IPS-15b (cell line): Measurements from ENCODE around the gene WIPF1.

Experiments used
- H3K27me3 ChIP-seq: one replicate; pipeline ENCODE4 v1.6.1; 2013; ENCODE audit warnings: low read length; ENCODE audit not compliant: control insufficient read depth, insufficient read depth
- H3K36me3 ChIP-seq: one replicate; pipeline ENCODE4 v1.6.1; 2013; ENCODE audit warnings: low read length; ENCODE audit not compliant: control insufficient read depth, insufficient read depth
- H3K4me1 ChIP-seq: one replicate; pipeline ENCODE4 v1.6.1; 2013; ENCODE audit warnings: mild to moderate bottlenecking, low read length; ENCODE audit not compliant: control insufficient read depth, insufficient read depth
- H3K4me3 ChIP-seq: one replicate; pipeline ENCODE4 v1.5.1; 2013; ENCODE audit warnings: low read depth, low read length
- H3K9ac ChIP-seq: one replicate; pipeline ENCODE4 v1.6.1; 2013; ENCODE audit warnings: low read depth, mild to moderate bottlenecking, low read length
- H3K9me3 ChIP-seq: one replicate; pipeline ENCODE4 v1.6.1; 2013; ENCODE audit warnings: mild to moderate bottlenecking, low read length; ENCODE audit not compliant: control insufficient read depth, insufficient read depth

Gene WIPF1

DNA sequence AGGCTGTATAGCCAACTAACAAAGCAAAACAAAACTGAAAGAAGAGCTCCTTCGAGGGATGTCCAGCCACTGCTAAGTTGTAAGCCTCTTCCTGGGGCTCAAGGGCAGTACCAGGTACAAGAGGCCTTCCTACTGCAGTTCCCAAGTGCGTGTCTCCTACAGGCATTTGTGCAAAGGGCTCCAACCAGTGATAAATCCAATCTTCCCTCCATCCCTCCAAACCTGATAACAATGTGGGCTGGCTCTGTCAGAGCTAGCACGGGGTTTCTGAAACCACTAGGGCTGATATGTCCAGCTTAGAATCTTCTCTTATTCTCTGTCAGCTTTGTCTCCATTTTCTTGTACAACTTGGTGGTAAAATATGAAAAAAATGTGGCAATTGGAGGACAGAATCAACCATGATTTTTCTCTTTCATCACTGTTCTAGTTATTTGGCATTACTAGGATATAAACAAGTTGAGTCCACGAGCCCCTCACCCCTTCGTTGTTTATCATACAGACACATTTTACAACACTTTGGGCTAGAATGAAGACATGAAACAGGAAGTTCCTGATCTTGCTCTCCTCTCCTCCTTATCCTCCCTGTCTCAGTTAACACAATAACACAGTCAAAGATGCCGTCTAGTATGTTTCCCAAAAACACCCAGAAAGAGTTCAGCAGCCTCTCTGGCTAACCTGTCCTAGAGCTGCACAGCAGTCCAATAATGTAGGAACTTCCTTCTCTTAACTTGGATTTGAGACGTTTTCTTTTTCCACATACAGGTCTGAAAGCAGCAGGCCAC lies 35.4 kb upstream of the WIPF1 start:
- H3K4me1 ChIP-seq: no peaks in the 10 kb centered on the region
- H3K27me3 ChIP-seq: no peaks in the 10 kb centered on the region
- H3K9me3 ChIP-seq: no peaks in the 10 kb centered on the region
- no peaks in the 10 kb centered on the region for H3K36me3 ChIP-seq
- no peak overlapping the region for H3K4me3 ChIP-seq
- no peak overlapping the region for H3K9ac ChIP-seq

DNA sequence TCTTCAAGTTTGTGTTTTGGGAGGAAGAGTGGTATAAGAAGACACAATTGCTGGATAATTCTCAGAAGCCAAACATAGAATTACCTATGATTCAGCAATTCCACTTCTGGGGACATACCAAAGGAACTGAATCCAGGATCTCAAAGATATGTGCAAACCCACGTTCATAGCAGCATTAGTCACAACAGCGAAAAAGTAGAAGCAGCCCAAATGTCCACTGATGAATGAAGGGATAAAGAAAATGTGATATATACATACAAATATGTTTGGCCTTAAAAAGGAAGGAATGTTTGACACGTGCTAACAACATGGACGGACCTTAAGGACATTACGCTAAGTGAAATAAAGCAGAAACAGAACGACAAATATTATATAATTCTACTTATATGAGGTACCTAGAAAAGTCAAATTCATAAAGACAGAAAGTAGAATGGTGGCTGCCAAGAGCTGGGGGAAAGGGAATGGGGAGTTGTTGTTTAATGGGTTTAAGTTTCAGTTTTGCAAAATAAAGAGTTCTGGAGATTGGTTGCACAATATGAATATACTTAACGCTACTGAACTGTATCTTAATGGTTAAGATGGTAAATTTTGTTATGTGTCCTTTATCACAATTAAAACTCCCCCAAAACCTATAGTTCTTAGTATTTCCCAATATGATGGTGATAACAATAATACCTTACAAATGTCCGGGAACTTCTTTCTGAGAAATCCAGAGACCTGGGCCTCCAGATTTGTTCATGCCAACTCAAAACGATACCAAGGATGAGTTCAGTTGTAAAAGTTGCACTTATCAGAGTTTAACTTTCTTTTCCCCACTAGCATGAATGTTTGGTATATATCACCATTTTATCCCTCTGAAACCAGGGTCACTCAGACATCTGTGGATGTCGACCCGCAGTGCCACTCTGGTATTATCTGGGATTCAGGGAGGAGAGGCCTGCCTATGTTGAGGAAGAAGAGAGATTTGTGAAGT lies 33.7 kb upstream of the WIPF1 start:
- H3K9me3 ChIP-seq: no peaks in the 10 kb centered on the region
- no peaks in the 10 kb centered on the region for H3K4me1 ChIP-seq

DNA sequence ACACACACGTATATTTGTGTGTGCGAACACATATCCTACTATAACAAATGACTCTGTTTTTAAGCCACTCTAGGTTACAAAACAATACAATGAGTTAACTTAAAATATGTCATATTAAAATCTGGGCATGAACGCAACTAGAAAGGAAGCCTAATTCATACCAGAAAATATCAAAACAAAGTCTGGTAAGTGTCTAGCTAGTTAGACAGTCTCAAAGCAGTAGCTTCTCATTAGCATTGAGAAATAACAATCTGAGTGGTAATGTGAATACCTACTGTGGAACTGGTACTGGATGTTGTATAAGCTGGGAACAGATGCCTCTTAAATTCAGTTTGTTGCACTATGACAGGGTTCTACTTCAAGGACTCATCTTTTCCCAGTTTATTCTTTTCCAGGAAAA lies 32.5 kb upstream of the WIPF1 start:
- H3K27me3 ChIP-seq: no peaks in the 10 kb centered on the region
- H3K4me1 ChIP-seq: no peaks in the 10 kb centered on the region
- H3K36me3 ChIP-seq: no peaks in the 10 kb centered on the region
- no peaks in the 10 kb centered on the region for H3K9me3 ChIP-seq
- H3K9ac ChIP-seq: no peak overlapping the region
- no peak overlapping the region for H3K4me3 ChIP-seq

More for the DNA sequence above, 33.7 kb upstream of the WIPF1 start:
- Histone ChIP-seq H3K9ac (no peak overlapping the region), H3K4me3 (no peak overlapping the region), H3K27me3 (no peaks in the 10 kb centered on the region), H3K36me3 (no peaks in the 10 kb centered on the region)

DNA sequence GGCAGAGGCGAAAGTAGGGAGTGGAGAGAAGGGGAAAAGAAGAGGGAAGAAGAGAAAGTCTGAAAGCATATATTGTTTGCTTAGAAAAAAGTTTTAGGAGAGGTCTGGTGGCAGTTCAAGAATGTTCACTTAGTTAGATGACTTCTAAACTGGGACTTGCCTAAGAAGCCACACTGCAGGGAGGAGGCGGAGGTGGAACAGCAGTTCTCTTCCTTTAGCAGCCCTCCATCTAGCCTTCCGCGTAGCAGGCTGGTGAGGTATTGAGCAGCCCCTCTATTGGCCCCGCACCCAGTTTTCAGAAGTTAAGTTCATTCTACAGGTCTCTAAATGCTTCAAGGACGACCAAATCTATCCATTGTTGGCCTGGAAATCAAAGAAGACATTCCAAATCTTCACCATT lies 31.9 kb upstream of the WIPF1 start:
- H3K36me3 ChIP-seq: no peaks in the 10 kb centered on the region
- no peaks in the 10 kb centered on the region for H3K9me3 ChIP-seq
- no peak overlapping the region for H3K4me3 ChIP-seq
- H3K4me1 ChIP-seq: no peaks in the 10 kb centered on the region
- H3K9ac ChIP-seq: no peak overlapping the region
- H3K27me3 ChIP-seq: no peaks in the 10 kb centered on the region

DNA sequence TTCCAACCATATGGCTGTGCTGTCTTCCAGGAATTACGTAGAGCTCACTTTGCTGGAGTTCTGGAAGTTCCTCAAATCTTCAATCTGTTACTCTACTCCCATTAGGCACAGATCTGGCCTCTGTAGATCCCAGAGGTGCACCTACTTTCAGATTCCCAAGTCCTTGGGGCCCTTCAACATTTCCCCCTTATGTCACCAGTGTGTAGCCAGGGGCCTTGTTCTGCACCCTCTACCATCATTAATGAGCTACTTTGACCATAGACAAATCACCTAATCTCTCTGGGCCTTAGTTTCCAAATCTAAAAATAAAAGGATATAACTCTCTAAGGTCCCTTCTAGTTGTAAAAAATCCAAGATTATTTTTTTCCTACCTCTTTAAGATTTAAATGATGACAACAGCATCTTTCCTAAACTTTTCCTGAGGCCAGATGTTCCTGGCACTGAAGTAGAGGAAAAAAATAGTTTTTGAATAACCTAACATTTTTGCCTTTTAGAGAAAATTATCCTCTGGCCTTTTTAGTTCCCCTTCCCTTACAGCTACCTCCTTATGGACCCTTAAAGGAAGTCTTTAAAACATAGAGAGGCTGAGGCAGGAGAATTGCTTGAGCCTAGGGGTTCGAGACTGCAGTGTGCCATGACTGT lies 31.0 kb upstream of the WIPF1 start:
- H3K4me1 ChIP-seq: no peaks in the 10 kb centered on the region

DNA sequence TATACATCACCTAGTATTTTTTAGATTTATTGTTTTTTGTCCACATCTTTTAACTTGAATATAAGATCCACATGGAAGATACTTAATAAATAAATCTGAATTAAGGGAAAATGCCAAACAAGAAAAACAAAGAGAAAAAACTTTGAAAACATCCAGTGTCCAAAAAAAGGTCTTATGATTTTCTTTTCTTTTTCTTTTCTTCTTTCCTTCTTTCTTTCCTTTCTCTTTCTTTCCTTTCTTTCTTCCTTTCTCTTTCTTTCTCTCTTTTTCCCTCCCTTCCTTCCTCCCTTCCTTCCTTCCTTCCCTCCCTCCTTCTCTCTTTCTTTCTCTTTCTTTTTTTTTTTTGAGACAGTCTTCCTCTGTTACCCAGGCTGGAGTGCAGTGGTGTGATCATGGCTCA lies 29.6 kb upstream of the WIPF1 start:
- no peaks in the 10 kb centered on the region for H3K36me3 ChIP-seq
- no peaks in the 10 kb centered on the region for H3K9me3 ChIP-seq
- no peaks in the 10 kb centered on the region for H3K4me1 ChIP-seq

More for the DNA sequence above, 31.0 kb upstream of the WIPF1 start:
- no peaks in the 10 kb centered on the region for H3K36me3 ChIP-seq
- H3K9ac ChIP-seq: no peak overlapping the region
- H3K4me3 ChIP-seq: no peak overlapping the region
- no peaks in the 10 kb centered on the region for H3K27me3 ChIP-seq
- H3K9me3 ChIP-seq: no peaks in the 10 kb centered on the region

DNA sequence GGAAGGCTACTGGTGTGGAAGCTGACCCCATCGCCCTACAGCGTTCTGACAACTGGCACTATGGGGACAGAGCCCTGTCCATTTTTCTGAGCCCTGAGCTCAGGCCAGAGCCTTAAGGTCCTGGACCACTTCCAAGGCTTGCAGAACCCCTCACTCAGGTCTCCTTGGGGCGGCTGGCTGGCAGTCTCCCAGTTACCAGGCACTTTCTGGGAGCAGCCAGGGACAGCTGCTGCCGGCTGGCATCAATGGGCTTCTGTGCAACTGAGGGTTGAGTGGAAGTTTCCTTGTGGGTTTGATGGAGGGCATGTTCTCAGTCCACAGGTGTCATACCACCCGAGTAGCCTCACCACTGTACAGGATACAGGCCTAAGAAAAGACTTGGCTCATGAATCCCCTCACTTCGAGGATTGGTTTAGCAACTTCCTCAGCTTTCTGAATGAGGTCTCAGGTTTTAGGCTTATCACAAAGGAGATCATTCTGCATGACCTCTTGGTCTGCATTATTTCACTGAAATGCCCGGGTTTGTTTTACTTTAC lies 27.4 kb upstream of the WIPF1 start:
- no peaks in the 10 kb centered on the region for H3K36me3 ChIP-seq
- no peaks in the 10 kb centered on the region for H3K4me1 ChIP-seq

More for the DNA sequence above, 29.6 kb upstream of the WIPF1 start:
- Histone ChIP-seq H3K9ac (no peak overlapping the region), H3K27me3 (no peaks in the 10 kb centered on the region), H3K4me3 (no peak overlapping the region)

DNA sequence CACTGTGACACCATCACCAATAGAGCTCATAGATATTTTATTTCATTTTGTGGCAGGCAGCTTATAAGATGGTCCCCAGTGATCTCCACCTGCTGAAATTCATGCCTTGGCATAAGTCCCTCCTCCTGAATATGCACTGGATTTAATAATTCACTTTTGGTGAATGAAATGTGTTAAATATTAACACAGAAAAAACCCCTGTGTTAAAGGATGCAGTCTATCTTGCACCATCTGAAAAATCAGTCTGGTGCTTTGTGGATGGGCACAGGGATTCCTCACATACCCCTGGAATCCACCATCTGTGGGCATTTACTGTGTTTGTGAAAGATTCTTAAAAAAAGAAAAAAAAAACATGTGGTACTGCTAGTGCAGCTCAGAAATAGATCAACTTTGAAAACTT lies 26.1 kb upstream of the WIPF1 start:
- Histone ChIP-seq H3K27me3 (no peaks in the 10 kb centered on the region), H3K4me1 (no peaks in the 10 kb centered on the region), H3K9me3 (no peaks in the 10 kb centered on the region), H3K4me3 (no peak overlapping the region), H3K36me3 (no peaks in the 10 kb centered on the region), H3K9ac (no peak overlapping the region)

More for the DNA sequence above, 27.4 kb upstream of the WIPF1 start:
- no peaks in the 10 kb centered on the region for H3K9me3 ChIP-seq
- H3K4me3 ChIP-seq: no peak overlapping the region
- no peak overlapping the region for H3K9ac ChIP-seq
- H3K27me3 ChIP-seq: no peaks in the 10 kb centered on the region

DNA sequence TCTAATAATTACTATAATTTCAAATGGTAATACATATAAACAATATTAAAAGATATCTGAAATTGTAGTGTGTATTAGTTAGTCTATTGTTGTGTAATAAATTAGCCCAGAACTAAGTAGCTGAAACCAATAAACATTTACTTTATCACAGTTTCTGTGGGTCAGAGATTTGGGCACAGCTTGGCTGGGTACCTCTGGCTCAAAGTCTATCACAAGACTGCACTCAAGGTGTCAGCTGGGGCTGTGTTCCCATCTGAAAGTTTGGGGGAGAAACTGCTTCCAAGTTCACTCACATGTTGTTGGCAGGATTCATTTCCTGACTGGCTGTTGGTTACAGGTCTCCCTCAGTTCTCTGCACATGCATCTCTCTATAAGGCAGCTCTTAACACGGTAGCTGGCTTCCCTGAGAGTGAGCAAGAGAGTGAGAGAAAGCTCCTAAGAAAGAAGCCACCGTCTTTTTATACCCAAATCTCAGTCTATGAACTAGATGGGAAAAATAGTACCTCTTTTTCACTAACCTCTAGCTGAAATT lies 25.6 kb upstream of the WIPF1 start:
- Histone ChIP-seq H3K4me3 (no peak overlapping the region), H3K36me3 (no peaks in the 10 kb centered on the region), H3K9me3 (no peaks in the 10 kb centered on the region), H3K4me1 (no peaks in the 10 kb centered on the region), H3K27me3 (no peaks in the 10 kb centered on the region), H3K9ac (no peak overlapping the region)

DNA sequence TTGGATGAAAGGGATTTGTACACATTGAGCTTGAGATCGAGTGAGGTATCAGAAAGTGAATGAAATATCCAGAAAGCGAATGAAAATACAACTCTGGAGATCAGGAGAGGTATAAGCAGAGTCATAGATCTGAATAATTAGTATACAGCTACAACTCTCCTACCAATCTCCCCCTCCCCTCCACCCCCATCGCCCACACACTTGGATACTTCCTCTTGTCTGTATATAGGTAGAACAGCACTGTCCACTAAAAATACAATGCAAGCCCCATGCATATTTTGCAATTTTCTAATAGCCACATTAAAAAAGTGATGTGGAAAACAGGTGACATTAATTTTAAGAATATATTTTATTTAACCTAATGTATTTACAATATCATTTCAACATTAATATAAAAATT lies 23.7 kb upstream of the WIPF1 start:
- H3K4me1 ChIP-seq: no peaks in the 10 kb centered on the region
- no peaks in the 10 kb centered on the region for H3K36me3 ChIP-seq
- no peak overlapping the region for H3K9ac ChIP-seq
- no peaks in the 10 kb centered on the region for H3K9me3 ChIP-seq
- H3K4me3 ChIP-seq: no peak overlapping the region
- H3K27me3 ChIP-seq: no peaks in the 10 kb centered on the region

DNA sequence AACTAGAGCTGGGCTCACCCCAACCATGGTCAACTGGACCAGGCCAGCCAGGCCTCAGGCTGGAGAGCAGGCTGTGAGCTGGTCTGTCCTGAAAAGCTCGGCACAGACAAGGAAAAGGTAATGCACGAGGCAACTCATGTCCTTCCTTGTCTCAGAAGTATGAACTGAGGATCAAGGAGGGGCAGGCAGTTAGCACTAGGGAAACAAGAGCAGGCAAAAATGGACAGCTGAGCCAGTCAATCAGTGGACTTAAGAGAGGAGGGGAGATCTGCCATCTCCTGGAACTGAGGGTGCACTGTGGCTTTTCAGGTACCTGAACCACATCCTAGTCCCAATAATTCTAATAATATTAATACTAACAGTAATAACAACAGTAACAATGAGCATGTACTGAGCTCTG lies 20.6 kb upstream of the WIPF1 start:
- Histone ChIP-seq H3K9ac (no peak overlapping the region), H3K4me3 (no peak overlapping the region), H3K9me3 (no peaks in the 10 kb centered on the region), H3K4me1 (no peaks in the 10 kb centered on the region), H3K36me3 (no peaks in the 10 kb centered on the region), H3K27me3 (no peaks in the 10 kb centered on the region)
